IMR-90 (cell line): ENCODE data around the gene NDUFA9. TPM values are rescaled to one million over a fixed set of nuclear protein-coding genes. Genes with fewer than 3 reads are reported as not detected.

ENCODE experiments used
- ATAC-seq: fragments of 200-7000 bp; cut with Tn5 transposase; 2 replicates; pipeline ENCODE4 v1.9.1; 2020; ENCODE audit warnings: low read depth, mild to moderate bottlenecking, moderate library complexity
- BruUV-seq: library from RNA; stranded (reverse); fragments of 400-500 nt; replicated peaks from 2 replicates; lab custom pipeline; 2021; lab: Mats Ljungman, UMichigan
- CTCF ChIA-PET: fragments of 300-600 bp; formaldehyde crosslinking; extraction: SDS; loops from one replicate; lab custom pipeline; 2021; ENCODE audit warnings: antibody characterized with exemption; lab: Yijun Ruan, JAX
- POLR2A ChIA-PET: fragments of 300-600 bp; sonication (Branson Sonifier 250); formaldehyde crosslinking; loops from one replicate; lab custom pipeline; 2022; ENCODE audit warnings: antibody characterized with exemption; ENCODE audit not compliant: unreplicated experiment; lab: Charles Lee
- DNase-seq: peaks from one replicate; pipeline ENCODE4 v3.0.0; 2013
- H2AFZ ChIP-seq: replicated peaks from 2 replicates; pipeline ENCODE3; 2013; ENCODE audit warnings: low read length, mild to moderate bottlenecking; ENCODE audit not compliant: poor library complexity
- H2AK5ac ChIP-seq: 2 replicates; pipeline ENCODE4 v1.6.1; 2013; ENCODE audit warnings: low read depth, low read length, inconsistent platforms
- H2AK9ac ChIP-seq: replicated peaks from 2 replicates; pipeline ENCODE3; 2013; ENCODE audit warnings: mild to moderate bottlenecking, low read depth, low read length, moderate library complexity; ENCODE audit not compliant: poor library complexity
- H2BK120ac ChIP-seq: 2 replicates; pipeline ENCODE4 v1.6.1; 2013; ENCODE audit warnings: low read depth, low read length, inconsistent platforms
- H2BK15ac ChIP-seq: 3 replicates; pipeline ENCODE4 v1.6.1; 2013; ENCODE audit warnings: low read depth, low read length, inconsistent platforms
- H2BK20ac ChIP-seq: 2 replicates; pipeline ENCODE4 v1.6.1; 2013; ENCODE audit warnings: low read depth, mild to moderate bottlenecking, inconsistent platforms, low read length, moderate library complexity
- H2BK5ac ChIP-seq: 2 replicates; pipeline ENCODE4 v1.6.1; 2013; ENCODE audit warnings: mild to moderate bottlenecking, low read depth, low read length, inconsistent platforms; ENCODE audit not compliant: poor library complexity, severe bottlenecking
- H3K14ac ChIP-seq: replicated peaks from 2 replicates; pipeline ENCODE4 v1.6.1; 2013; ENCODE audit warnings: low read depth, low read length, inconsistent platforms
- H3K18ac ChIP-seq: 2 replicates; pipeline ENCODE4 v1.6.1; 2013; ENCODE audit warnings: low read depth, low read length, control low read depth
- H3K23ac ChIP-seq: 2 replicates; pipeline ENCODE4 v1.6.1; 2013; ENCODE audit warnings: low read depth, low read length, inconsistent platforms
- H3K27ac ChIP-seq: 2 replicates; pipeline ENCODE4 v1.5.1; 2013; ENCODE audit warnings: mild to moderate bottlenecking, control low read depth, low read length; ENCODE audit not compliant: insufficient read depth
- H3K27me3 ChIP-seq: 2 replicates; pipeline ENCODE4 v1.6.1; 2013; ENCODE audit warnings: low read length; ENCODE audit not compliant: control insufficient read depth, insufficient read depth
- H3K36me3 ChIP-seq: 2 replicates; pipeline ENCODE4 v1.6.1; 2013; ENCODE audit warnings: low read length, mixed read lengths; ENCODE audit not compliant: control insufficient read depth, insufficient read depth
- H3K4ac ChIP-seq: 2 replicates; pipeline ENCODE4 v1.6.1; 2013; ENCODE audit warnings: low read depth, low read length, inconsistent platforms
- H3K4me1 ChIP-seq: 2 replicates; pipeline ENCODE4 v1.6.1; 2013; ENCODE audit warnings: low read length, mixed read lengths; ENCODE audit not compliant: control insufficient read depth, insufficient read depth
- H3K4me2 ChIP-seq: 2 replicates; pipeline ENCODE4 v1.6.1; 2013; ENCODE audit warnings: low read depth, mild to moderate bottlenecking, control low read depth, low read length, moderate library complexity
- H3K4me3 ChIP-seq: 2 replicates; pipeline ENCODE4 v1.5.1; 2013; ENCODE audit warnings: low read depth, mild to moderate bottlenecking, control low read depth, low read length, moderate library complexity; ENCODE audit not compliant: insufficient read depth
- H3K56ac ChIP-seq: 2 replicates; pipeline ENCODE4 v1.6.1; 2013; ENCODE audit warnings: low read length, inconsistent platforms; ENCODE audit not compliant: insufficient read depth; ENCODE audit errors: extremely low read depth
- H3K79me1 ChIP-seq, 2 experiments: 2 replicates each; pipeline ENCODE4 v1.6.1; 2013; ENCODE audit warnings: low read length in 2 of 2, inconsistent platforms in 1 of 2, low read depth in 1 of 2
- H3K9ac ChIP-seq: 2 replicates; pipeline ENCODE4 v1.6.1; 2013; ENCODE audit warnings: low read depth, low read length, control low read depth
- H3K9me1 ChIP-seq: 2 replicates; pipeline ENCODE4 v1.6.1; 2013; ENCODE audit warnings: low read length, inconsistent platforms; ENCODE audit not compliant: insufficient read depth
- H3K9me3 ChIP-seq: 2 replicates; pipeline ENCODE4 v1.6.1; 2013; ENCODE audit warnings: low read length; ENCODE audit not compliant: control insufficient read depth, insufficient read depth
- H4K20me1 ChIP-seq: 2 replicates; pipeline ENCODE4 v1.6.1; 2013; ENCODE audit warnings: low read length, inconsistent platforms; ENCODE audit not compliant: insufficient read depth
- H4K5ac ChIP-seq: 2 replicates; pipeline ENCODE4 v1.6.1; 2013; ENCODE audit warnings: mild to moderate bottlenecking, low read depth, low read length, control low read depth
- H4K8ac ChIP-seq, 2 experiments: 2 replicates each; pipeline ENCODE4 v1.6.1; 2013; ENCODE audit warnings: low read depth in 2 of 2, low read length in 2 of 2, control low read depth in 1 of 2, inconsistent platforms in 1 of 2
- H4K91ac ChIP-seq: 2 replicates; pipeline ENCODE4 v1.6.1; 2013; ENCODE audit warnings: low read depth, low read length, inconsistent platforms; ENCODE audit not compliant: insufficient read depth
- BHLHE40 ChIP-seq: fragments of 150-350 bp; IDR thresholded peaks from 2 replicates; pipeline ENCODE4 v1.6.1; 2016; ENCODE audit warnings: mild to moderate bottlenecking, low read depth, low read length
- CHD1 ChIP-seq: IDR thresholded peaks from 2 replicates; pipeline ENCODE4 v1.6.1; 2012; ENCODE audit warnings: low read depth, low read length, improper control_type of control experiment
- CTCF ChIP-seq: conservative IDR thresholded peaks from 2 replicates; pipeline ENCODE4 v1.5.1; 2012; ENCODE audit warnings: mild to moderate bottlenecking, low read depth, low read length, improper control_type of control experiment
- MAFK ChIP-seq: IDR thresholded peaks from 2 replicates; pipeline ENCODE4 v1.6.1; 2012; ENCODE audit warnings: low read depth, low read length, improper control_type of control experiment
- MXI1 ChIP-seq: IDR thresholded peaks from 2 replicates; pipeline ENCODE4 v1.6.1; 2012; ENCODE audit warnings: low read depth, mild to moderate bottlenecking, low read length, moderate library complexity, borderline replicate concordance
- NFE2L2 ChIP-seq: fragments of 150-350 bp; IDR thresholded peaks from 2 replicates; pipeline ENCODE4 v1.6.1; 2016; ENCODE audit warnings: low read depth, mild to moderate bottlenecking, low read length
- POLR2A ChIP-seq: IDR thresholded peaks from 2 replicates; pipeline ENCODE4 v1.6.1; 2012; ENCODE audit warnings: mild to moderate bottlenecking, low read depth, low read length
- RAD21 ChIP-seq: IDR thresholded peaks from 2 replicates; pipeline ENCODE4 v1.6.1; 2012; ENCODE audit warnings: low read length, improper control_type of control experiment
- RFX5 ChIP-seq: IDR thresholded peaks from 2 replicates; pipeline ENCODE4 v1.8.0; 2012; ENCODE audit warnings: low read depth, mild to moderate bottlenecking, low read length, moderate library complexity
- USF2 ChIP-seq: fragments of 150-350 bp; IDR thresholded peaks from 2 replicates; pipeline ENCODE4 v1.6.1; 2017; ENCODE audit warnings: mild to moderate bottlenecking, antibody characterized with exemption, low read length, low read depth
- WGBS, 2 experiments: methylation state at CpG; one replicate each; pipeline versions ENCODE4 v1.1.5 to v1.1.7; 2013; ENCODE audit warnings: missing lambda C conversion rate in 2 of 2; ENCODE audit not compliant: insufficient read length in 1 of 2; ENCODE audit errors: extremely low coverage in 2 of 2; 5-methylcytosine and 5-hydroxymethylcytosine counted together
- dilution Hi-C: fragments of 300-500 bp; cut with HindIII; formaldehyde crosslinking; loops from one replicate; pipeline ENCODE4 v1.14.3; 2018; ENCODE audit warnings: low sequenced_read_pairs; ENCODE audit not compliant: unreplicated experiment
- in situ Hi-C: fragments of 300-500 bp; cut with MboI; formaldehyde crosslinking; loops from 3 replicates; pipeline ENCODE4 v1.14.3; 2019; ENCODE audit warnings: low sequenced_read_pairs, inconsistent platforms, mixed read lengths
- intact Hi-C: fragments of 100-400 bp; cut with micrococcal nuclease; formaldehyde crosslinking; loops from 2 replicates; pipeline ENCODE4 v1.10.0; 2022
- polyA plus RNA-seq, 3 experiments: library from polyadenylated mRNA; depleted of rRNA; stranded (reverse); fragments of >200 nt; gene quantifications; 2 replicates each; pipeline ENCODE4 v1.2.3, GENCODE V29; 2012; ENCODE audit warnings: low replicate concordance in 1 of 3
- total RNA-seq: library from RNA; depleted of rRNA; stranded (reverse); fragments of >200 nt; gene quantifications from 2 replicates; pipeline ENCODE4 v1.2.3, GENCODE V29; 2012

NDUFA9 gene
- total and polyA plus RNA-seq, 2 of the 4 experiments (the other 2 are of a cell fraction) = 71.0 to 124 TPM

- Histone ChIP-seq H3K4me3 (no peak overlapping the region), H2AFZ (no peak overlapping the region), H3K4me1 (peaks cover 3% of the 10 kb centered on the region), H4K8ac (no peak overlapping the region), H3K18ac (no peak overlapping the region), H3K9me3 (no peaks in the 10 kb centered on the region), H3K56ac (no peak overlapping the region), H3K9ac (no peak overlapping the region), H4K91ac (no peak overlapping the region), H2AK9ac (no peak overlapping the region), H2BK5ac (no peak overlapping the region), H3K23ac (no peak overlapping the region), H2BK20ac (no peak overlapping the region), H2BK15ac (no peak overlapping the region), H3K36me3 (no peaks in the 10 kb centered on the region), H4K20me1 (no peaks in the 10 kb centered on the region), H3K4me2 (no peak overlapping the region), H4K5ac (no peak overlapping the region), H2AK5ac (no peak overlapping the region), H3K14ac (no peak overlapping the region), H2BK120ac (no peak overlapping the region), H3K27ac (no peak overlapping the region), H3K9me1 (no peaks in the 10 kb centered on the region), H3K27me3 (peaks cover 7% of the 10 kb centered on the region), H3K4ac (no peak overlapping the region), H3K79me1 (peaks cover 15 to 28% of the 10 kb centered on the region in 2 experiments)
- TF ChIP-seq MXI1 (no peak), MAFK (no peak), RAD21 (no peak), RFX5 (no peak), USF2 (no peak), CHD1 (no peak), NFE2L2 (no peak), POLR2A (no peak), CTCF (no peak), BHLHE40 (no peak)
- DNase-seq (no peak), ATAC-seq (no peak)
- WGBS, 2 experiments = no CpG with 5 or more reads among the region's 1 CpG
- dilution Hi-C loops (no loop called here), intact Hi-C loops (loop anchor here (2.0 kb wide), 3 partner anchors 41 to 155 kb away; partner anchors contain the start of genes AKAP3, DYRK4 and NDUFA9), in situ Hi-C loops (no loop called here)
- ChIA-PET CTCF (interaction anchor here (0.5 to 1.6 kb wide), 10 partner anchors 10 to 1212 kb away, joined by 3 to 5 read pairs (median 3); no protein-coding TSS in a partner anchor), POLR2A (no interaction called here)
- no TSS peak for BruUV-seq
Observed at GRCh38 chr12:4603946-4604345, 45.0 kb upstream of the NDUFA9 start.
